Caco-2 (cell line): ENCODE results near the gene SPINT1. TPM values are rescaled to one million over a fixed set of nuclear protein-coding genes. Genes with fewer than 3 reads are reported as not detected.
A peak's percentile ranks its signal among the peaks of the same experiment; 100 is the strongest.

Source experiments
- BruUV-seq: library from RNA; stranded (reverse); fragments of 400-500 nt; replicated peaks from 2 replicates; lab custom pipeline; 2021; lab: Mats Ljungman, UMichigan
- CTCF ChIA-PET: fragments of 300-600 bp; sonication (Branson Sonifier 250); formaldehyde crosslinking; loops from one replicate; lab custom pipeline; 2022; ENCODE audit warnings: antibody characterized with exemption; lab: Charles Lee
- POLR2A ChIA-PET: fragments of 300-600 bp; sonication (Branson Sonifier 250); formaldehyde crosslinking; loops from one replicate; lab custom pipeline; 2022; ENCODE audit warnings: antibody characterized with exemption; lab: Charles Lee
- DNase-seq, 2 experiments: peaks; one replicate each; pipeline versions ENCODE4 v3.0.0 to v3.0.0-alpha.2; 2020 to 2022
- H3K27me3 ChIP-seq: replicated peaks from 2 replicates; pipeline ENCODE4 v1.6.0; 2011; ENCODE audit warnings: low read length; ENCODE audit not compliant: control insufficient read depth, insufficient read depth
- H3K36me3 ChIP-seq: 2 replicates; pipeline ENCODE4 v1.5.1; 2011; ENCODE audit warnings: low read length; ENCODE audit not compliant: control insufficient read depth, insufficient read depth
- H3K4me1 ChIP-seq: fragments of 250-450 bp; sonication (Bioruptor Pico); 2 replicates; pipeline ENCODE4 v1.5.1; 2020; ENCODE audit warnings: mild to moderate bottlenecking
- H3K4me3 ChIP-seq: 2 replicates; pipeline ENCODE4 v1.5.1; 2011; ENCODE audit warnings: low read depth, mild to moderate bottlenecking, control low read depth, low read length
- H3K9me3 ChIP-seq: fragments of 250-450 bp; sonication (Bioruptor Pico); 2 replicates; pipeline ENCODE4 v1.5.1; 2020; ENCODE audit warnings: mild to moderate bottlenecking, moderate library complexity
- H3K27ac Mint-ChIP-seq: one replicate; pipeline ENCODE4 v1.8.0; 2022; ENCODE audit warnings: mixed read lengths; ENCODE audit not compliant: unreplicated experiment
- H3K27me3 Mint-ChIP-seq: one replicate; pipeline ENCODE4 v1.8.0; 2022; ENCODE audit warnings: mixed read lengths; ENCODE audit not compliant: insufficient read depth, unreplicated experiment
- H3K36me3 Mint-ChIP-seq: one replicate; pipeline ENCODE4 v1.8.0; 2022; ENCODE audit warnings: mild to moderate bottlenecking, mixed read lengths; ENCODE audit not compliant: insufficient read depth, unreplicated experiment
- H3K4me1 Mint-ChIP-seq: one replicate; pipeline ENCODE4 v1.8.0; 2022; ENCODE audit warnings: low read depth, mixed read lengths; ENCODE audit not compliant: unreplicated experiment
- H3K4me3 Mint-ChIP-seq: one replicate; pipeline ENCODE4 v1.8.0; 2022; ENCODE audit warnings: mild to moderate bottlenecking, moderate library complexity, mixed read lengths; ENCODE audit not compliant: unreplicated experiment
- H3K9me3 Mint-ChIP-seq: one replicate; pipeline ENCODE4 v1.8.0; 2022; ENCODE audit warnings: mixed read lengths; ENCODE audit not compliant: unreplicated experiment
- CTCF ChIP-seq, 2 experiments: fragments of 200-600 bp in 1 of 2; IDR thresholded peaks; 1 replicate in 1 of 2; 2 replicates in 1 of 2; pipeline versions ENCODE4 v1.5.1 to v1.8.0; 2011 to 2022; ENCODE audit warnings: antibody characterized with exemption in 1 of 2, control low read depth in 1 of 2, inconsistent platforms in 1 of 2, low read depth in 1 of 2, low read length in 1 of 2, mild to moderate bottlenecking in 1 of 2, moderate library complexity in 1 of 2; ENCODE audit not compliant: insufficient read depth in 1 of 2, severe bottlenecking in 1 of 2, unreplicated experiment in 1 of 2
- intact Hi-C: fragments of 100-400 bp; cut with micrococcal nuclease; formaldehyde crosslinking; loops from one replicate; pipeline ENCODE4 v1.10.0; 2022; ENCODE audit not compliant: unreplicated experiment
- total RNA-seq: library from RNA; stranded (reverse); gene quantifications from 2 replicates; pipeline ENCODE4 v1.2.3, GENCODE V29; 2022

The SPINT1 gene
- total RNA-seq, 1 experiment from 2014 or later = 305 TPM

- peaks cover 39% of the 10 kb centered on the region for H3K36me3 Mint-ChIP-seq
- peaks cover 14% of the 10 kb centered on the region for H3K4me1 ChIP-seq
- H3K9me3 Mint-ChIP-seq = no peaks in the 10 kb centered on the region
- H3K27me3 ChIP-seq = no peaks in the 10 kb centered on the region
- H3K36me3 ChIP-seq = peaks cover 2% of the 10 kb centered on the region; the same call in 1 of the 2 replicates
- intact Hi-C loops = loop anchor here (5.0 to 10.0 kb wide), 2 partner anchors 111 to 198 kb away; partner anchors contain the start of gene RAD51
- ChIA-PET POLR2A (interaction anchor here (0.6 to 2.4 kb wide), 3 partner anchors 19 to 36 kb away, joined by 3 to 23 read pairs (median 13); no protein-coding TSS in a partner anchor), CTCF (interaction anchor here (1.3 to 3.1 kb wide), 12 partner anchors 13 to 192 kb away, joined by 4 to 112 read pairs (median 10); partner anchors contain the start of genes DNAJC17, RHOV, SPINT1 and ZFYVE19)
- H3K4me1 Mint-ChIP-seq = peaks cover 23% of the 10 kb centered on the region
- no peak for DNase-seq
- H3K27me3 Mint-ChIP-seq = no peaks in the 10 kb centered on the region
- peak overlapping the region; percentile 87 for H3K27ac Mint-ChIP-seq
- H3K4me3 ChIP-seq = no peak overlapping the region
- H3K9me3 ChIP-seq = no peaks in the 10 kb centered on the region
- no TSS peak for BruUV-seq
- H3K4me3 Mint-ChIP-seq = peak overlapping the region; percentile 88
- TF ChIP-seq CTCF (IDR thresholded peaks at IDR 0.05; ENCODE audit: insufficient read depth in 1 of 2, low read depth in 1 of 2, low read length in 1 of 2, severe bottlenecking in 1 of 2, unreplicated experiment in 1 of 2) = no peak
Measured at GRCh38 chr15:40893019-40893670, 49.3 kb downstream of the SPINT1 start.

- Mint-ChIP-seq H3K27me3 (no peaks in the 10 kb centered on the region), H3K27ac (peak within 1 kb of the TSS; percentile 87), H3K4me1 (peaks cover 23% of the 10 kb centered on the region), H3K9me3 (no peaks in the 10 kb centered on the region), H3K4me3 (peak within 1 kb of the TSS; percentile 88), H3K36me3 (peaks cover 47% of the 10 kb centered on the region)
- TF ChIP-seq CTCF (IDR thresholded peaks at IDR 0.05; ENCODE audit: insufficient read depth in 1 of 2, low read depth in 1 of 2, low read length in 1 of 2, severe bottlenecking in 1 of 2, unreplicated experiment in 1 of 2) = peak; percentile 84 to 85
- Histone ChIP-seq H3K4me3 (peak within 1 kb of the TSS; percentile 87), H3K9me3 (no peaks in the 10 kb centered on the region), H3K27me3 (no peaks in the 10 kb centered on the region), H3K36me3 (peaks cover 2% of the 10 kb centered on the region; the same call in 1 of the 2 replicates), H3K4me1 (peaks cover 14% of the 10 kb centered on the region)
- POLR2A ChIA-PET = interaction anchor here (0.6 to 2.4 kb wide), 17 partner anchors 20 to 438 kb away, joined by 3 to 23 read pairs (median 4); partner anchors contain the start of genes DLL4, DNAJC17, INO80 and NUSAP1
- intact Hi-C loops = loop anchor here (1.0 to 10.0 kb wide), 6 partner anchors 21 to 199 kb away; partner anchors contain the start of genes RAD51 and RMDN3
- CTCF ChIA-PET = interaction anchor here (0.6 to 3.1 kb wide), 31 partner anchors 9 to 304 kb away, joined by 3 to 112 read pairs (median 6); partner anchors contain the start of genes CHAC1, DLL4, DNAJC17 and GCHFR
- no TSS peak for BruUV-seq
- DNase-seq = peak; percentile 97 to 98
Measured at GRCh38 chr15:40893733-40894680, 50.2 kb downstream of the SPINT1 start, which contains the start of gene VPS18. Gene VPS18, plus strand, starts transcription at chr15:40894450. Its CDS starts 319 bp downstream, at chr15:40894769.
